H1 (cell line): ENCODE measurements around the gene DAPK2. TPM values are rescaled to one million over a fixed set of nuclear protein-coding genes. Genes with fewer than 3 reads are reported as not detected.

Experiments used
- CTCF ChIA-PET: fragments of 300-600 bp; sonication (Branson Sonifier 250); formaldehyde crosslinking; loops from one replicate; lab custom pipeline; 2021; ENCODE audit not compliant: partially characterized antibody; lab: Charles Lee
- POLR2A ChIA-PET: fragments of 300-600 bp; sonication (Branson Sonifier 250); formaldehyde crosslinking; loops from one replicate; lab custom pipeline; 2021; ENCODE audit warnings: inconsistent platforms; ENCODE audit not compliant: partially characterized antibody; lab: Charles Lee
- DNase-seq, 2 experiments: peaks; one replicate each; pipeline versions ENCODE4 v3.0.0 to v3.0.0-alpha.2; 2010 to 2022; ENCODE audit warnings: low spot score in 2 of 2, low read depth in 1 of 2, mixed read lengths in 1 of 2
- FAIRE-seq: peaks from 2 replicates; lab custom pipeline; 2011; peaks lifted over from hg19 to GRCh38; lab: Jason Lieb, UNC
- H2AFZ ChIP-seq: 2 replicates; pipeline ENCODE4 v1.8.1; 2012; ENCODE audit warnings: low read length, inconsistent platforms
- H2AK5ac ChIP-seq: 2 replicates; pipeline ENCODE4 v1.6.1; 2013; ENCODE audit warnings: low read depth, low read length
- H2BK120ac ChIP-seq: replicated peaks from 2 replicates; pipeline ENCODE3; 2013; ENCODE audit warnings: low read depth, low read length, inconsistent platforms
- H2BK12ac ChIP-seq: 2 replicates; pipeline ENCODE4 v1.6.1; 2013; ENCODE audit warnings: low read depth, low read length
- H2BK15ac ChIP-seq: 2 replicates; pipeline ENCODE4 v1.6.1; 2013; ENCODE audit warnings: low read length
- H2BK20ac ChIP-seq: 2 replicates; pipeline ENCODE4 v1.6.1; 2013; ENCODE audit warnings: low read length
- H2BK5ac ChIP-seq: 2 replicates; pipeline ENCODE4 v1.6.1; 2013; ENCODE audit warnings: low read depth, low read length
- H3K14ac ChIP-seq: 2 replicates; pipeline ENCODE4 v1.6.1; 2013; ENCODE audit warnings: inconsistent platforms; ENCODE audit not compliant: insufficient read length
- H3K18ac ChIP-seq: 2 replicates; pipeline ENCODE4 v1.6.1; 2013; ENCODE audit warnings: low read length; ENCODE audit errors: extremely low read depth
- H3K23ac ChIP-seq: 2 replicates; pipeline ENCODE4 v1.6.1; 2013; ENCODE audit warnings: inconsistent platforms; ENCODE audit not compliant: insufficient read length
- H3K23me2 ChIP-seq: 2 replicates; pipeline ENCODE4 v1.6.1; 2013; ENCODE audit warnings: low read depth, low read length
- H3K27ac ChIP-seq: 2 replicates; pipeline ENCODE4 v1.6.1; 2011; ENCODE audit warnings: low read depth, low read length, inconsistent platforms
- H3K27me3 ChIP-seq, 4 experiments: replicated peaks in 1 of 4; 1 replicate in 1 of 4; 2 replicates in 3 of 4; pipeline versions ENCODE4 v1.6.1 to v1.8.1; 2011 to 2013; ENCODE audit warnings: low read length in 3 of 4, mild to moderate bottlenecking in 3 of 4, inconsistent platforms in 2 of 4, mixed read lengths in 2 of 4, moderate library complexity in 1 of 4; ENCODE audit not compliant: control insufficient read depth in 3 of 4, insufficient read depth in 3 of 4; ENCODE audit errors: extremely low read depth in 1 of 4
- H3K36me3 ChIP-seq, 4 experiments: 2 replicates each; pipeline versions ENCODE4 v1.6.1 to v1.8.1; 2011 to 2013; ENCODE audit warnings: mild to moderate bottlenecking in 4 of 4, low read length in 3 of 4, moderate library complexity in 2 of 4, control low read depth in 1 of 4, inconsistent platforms in 1 of 4; ENCODE audit not compliant: insufficient read depth in 4 of 4, control insufficient read depth in 2 of 4
- H3K4ac ChIP-seq: replicated peaks from 2 replicates; pipeline ENCODE3; 2013; ENCODE audit warnings: low read length, low read depth, mixed read lengths, inconsistent platforms; ENCODE audit not compliant: insufficient read length
- H3K4me1 ChIP-seq, 4 experiments: replicated peaks in 1 of 4; 1 replicate in 1 of 4; 2 replicates in 3 of 4; pipeline versions ENCODE4 v1.6.1 to v1.8.1; 2011 to 2013; ENCODE audit warnings: low read length in 3 of 4, inconsistent platforms in 2 of 4, mixed read lengths in 1 of 4; ENCODE audit not compliant: insufficient read depth in 4 of 4, control insufficient read depth in 3 of 4
- H3K4me2 ChIP-seq, 2 experiments: 2 replicates each; pipeline versions ENCODE4 v1.6.1 to v1.8.1; 2011 to 2013; ENCODE audit warnings: low read depth in 2 of 2, low read length in 2 of 2, control low read depth in 1 of 2, inconsistent platforms in 1 of 2, mild to moderate bottlenecking in 1 of 2; ENCODE audit not compliant: insufficient read depth in 1 of 2
- H3K4me3 ChIP-seq, 4 experiments: fragments of 200-600, 300-600 bp in 1 of 4; sonication (generic), shearing (Covaris generic), sonication (Bioruptor Twin) in 1 of 4; 2 replicates each; pipeline versions ENCODE4 v1.5.1 to v1.8.1; 2011 to 2016; ENCODE audit warnings: low read length in 4 of 4, low read depth in 3 of 4, control low read depth in 2 of 4, inconsistent platforms in 2 of 4, mild to moderate bottlenecking in 2 of 4, mixed read lengths in 1 of 4, moderate library complexity in 1 of 4; ENCODE audit not compliant: insufficient read depth in 2 of 4; ENCODE audit errors: extremely low read depth in 1 of 4
- H3K56ac ChIP-seq: replicated peaks from 2 replicates; pipeline ENCODE3; 2013; ENCODE audit warnings: low read depth, mild to moderate bottlenecking, mixed read lengths, low read length, inconsistent platforms; ENCODE audit not compliant: insufficient read length
- H3K79me1 ChIP-seq: 2 replicates; pipeline ENCODE4 v1.6.1; 2013; ENCODE audit warnings: low read depth, low read length, control low read depth
- H3K79me2 ChIP-seq, 2 experiments: 2 replicates each; pipeline versions ENCODE4 v1.6.1 to v1.8.1; 2012 to 2013; ENCODE audit warnings: low read length in 2 of 2, mild to moderate bottlenecking in 2 of 2, inconsistent platforms in 1 of 2; ENCODE audit not compliant: insufficient read depth in 2 of 2, control insufficient read depth in 1 of 2
- H3K9ac ChIP-seq, 4 experiments: replicated peaks in 1 of 4; 1 replicate in 1 of 4; 2 replicates in 3 of 4; pipeline versions ENCODE4 v1.6.1 to v1.8.1; 2011 to 2013; ENCODE audit warnings: low read depth in 3 of 4, low read length in 3 of 4, control low read depth in 2 of 4, mild to moderate bottlenecking in 2 of 4, moderate library complexity in 2 of 4, inconsistent platforms in 1 of 4; ENCODE audit errors: extremely low read depth in 1 of 4
- H3K9me3 ChIP-seq, 2 experiments: 2 replicates each; pipeline versions ENCODE4 v1.6.1 to v1.8.1; 2012 to 2013; ENCODE audit warnings: mild to moderate bottlenecking in 2 of 2, moderate library complexity in 2 of 2, control low read depth in 1 of 2, inconsistent platforms in 1 of 2, low read depth in 1 of 2, low read length in 1 of 2, mixed read lengths in 1 of 2; ENCODE audit not compliant: insufficient read depth in 2 of 2
- H4K20me1 ChIP-seq, 2 experiments: replicated peaks in 1 of 2; 2 replicates each; pipeline versions ENCODE3 to v1.8.1; 2011 to 2013; ENCODE audit warnings: inconsistent platforms in 2 of 2, low read length in 2 of 2, mild to moderate bottlenecking in 1 of 2; ENCODE audit not compliant: insufficient read depth in 2 of 2, control insufficient read depth in 1 of 2
- H4K5ac ChIP-seq: 2 replicates; pipeline ENCODE4 v1.6.1; 2013; ENCODE audit warnings: low read length, low read depth, mixed read lengths, inconsistent platforms; ENCODE audit not compliant: insufficient read length
- H4K8ac ChIP-seq: 2 replicates; pipeline ENCODE4 v1.8.0; 2013; ENCODE audit warnings: mild to moderate bottlenecking, moderate library complexity, low read length, inconsistent platforms; ENCODE audit not compliant: insufficient read depth; ENCODE audit errors: extremely low read depth
- H4K91ac ChIP-seq: replicated peaks from 2 replicates; pipeline ENCODE3; 2013; ENCODE audit warnings: low read length, mixed read lengths, inconsistent platforms; ENCODE audit not compliant: insufficient read length
- HDAC6 ChIP-seq: IDR thresholded peaks from one replicate; pipeline ENCODE4 v1.7.1; 2012; ENCODE audit warnings: low read depth, mild to moderate bottlenecking, inconsistent platforms, low read length, moderate library complexity
- SAP30 ChIP-seq: fragments of 300-600 bp; sonication (generic); IDR thresholded peaks from 2 replicates; pipeline ENCODE4 v1.7.1; 2012; ENCODE audit warnings: low read length, moderate library complexity, mild to moderate bottlenecking, inconsistent platforms; ENCODE audit not compliant: insufficient read depth, insufficient replicate concordance
- TCF12 ChIP-seq: IDR thresholded peaks from 2 replicates; pipeline ENCODE4 v1.6.1; 2011; ENCODE audit warnings: low read depth, mild to moderate bottlenecking, low read length
- WGBS, 2 experiments: shearing (Covaris generic) in 1 of 2; methylation state at CpG; one replicate each; pipeline versions ENCODE4 v1.1.6 to v1.1.7; 2013 to 2015; ENCODE audit warnings: low lambda C conversion rate in 2 of 2, mixed read lengths in 2 of 2, inconsistent platforms in 1 of 2, low coverage in 1 of 2, missing lambda C conversion rate in 1 of 2; ENCODE audit not compliant: insufficient replicate concordance in 2 of 2, insufficient coverage in 1 of 2, insufficient read length in 1 of 2; ENCODE audit errors: extremely low coverage in 1 of 2, missing lambda C conversion rate in 1 of 2; 5-methylcytosine and 5-hydroxymethylcytosine counted together
- polyA plus RNA-seq, 7 experiments: library from polyadenylated mRNA; depleted of rRNA in 3 of 7; stranded (reverse) in 5 of 7; unstranded in 2 of 7; fragments of >200 nt in 5 of 7; fragments of 200-250 nt in 2 of 7; gene quantifications; 1 replicate in 5 of 7; 2 replicates in 1 of 7; 4 replicates in 1 of 7; pipeline versions ENCODE4 v1.2.1 to v1.2.3, GENCODE V29; 2011 to 2013; ENCODE audit warnings: missing spikeins in 2 of 7, mixed read lengths in 2 of 7
- total RNA-seq: library from RNA; stranded (reverse); fragmentation: NEBNext Ultra II Directional; extraction: Animal tissue kit (Norgen Biotek cat#: 25700); gene quantifications from 2 replicates; pipeline ENCODE4 v1.2.1, GENCODE V29; 2021
- TF ChIP-seq, protein P1 (sequence below): IDR thresholded peaks from 2 replicates; pipeline ENCODE4 v1.6.1; 2012; ENCODE audit warnings: inconsistent platforms
- TF ChIP-seq, protein P2 (sequence below): IDR thresholded peaks from 2 replicates; pipeline ENCODE4 v1.6.1; 2011; ENCODE audit warnings: low read length, improper control_type of control experiment

The DAPK2 gene
- total and polyA plus RNA-seq, 2 of the 8 experiments (the other 6 are each of a cell fraction or from before 2014, with no cell fraction given) = 1.8 to 2.9 TPM

DNA sequence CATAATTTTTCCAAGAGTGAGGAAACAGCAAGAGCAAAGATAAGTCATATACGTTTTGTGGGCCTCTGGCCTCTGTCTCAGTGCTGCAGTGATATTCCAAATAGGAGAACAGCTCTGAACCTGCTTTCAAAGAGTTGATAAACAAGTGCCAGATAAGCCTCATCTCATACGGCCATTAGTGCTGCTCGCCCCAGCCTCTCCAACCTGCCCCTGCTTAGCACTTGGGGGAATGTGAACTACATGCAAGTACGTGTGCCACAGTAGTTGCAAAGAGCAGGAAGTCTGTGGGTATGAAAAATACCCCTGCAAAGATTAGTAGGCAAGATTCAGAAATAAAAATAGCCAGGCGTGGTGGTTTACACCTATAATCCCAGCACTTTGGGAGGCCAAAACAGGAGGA lies 14.0 kb downstream of the DAPK2 start:
- Histone ChIP-seq H4K91ac (no peak overlapping the region), H3K79me2 (no peaks in the 10 kb centered on the region), H3K4me2 (no peak overlapping the region), H2AFZ (no peak overlapping the region), H4K5ac (no peak overlapping the region), H3K56ac (no peak overlapping the region), H4K20me1 (no peaks in the 10 kb centered on the region), H3K9me3 (no peaks in the 10 kb centered on the region), H2BK5ac (no peak overlapping the region), H3K4me3 (no peak overlapping the region), H3K14ac (no peak overlapping the region), H2AK5ac (no peak overlapping the region), H3K23me2 (no peaks in the 10 kb centered on the region; the same call in 1 of the 2 replicates), H2BK12ac (no peak overlapping the region), H3K9ac (no peak overlapping the region), H3K18ac (no peak overlapping the region), H2BK120ac (no peak overlapping the region), H2BK20ac (no peak overlapping the region), H3K36me3 (no peaks in the 10 kb centered on the region; a peak in 1 of 8 replicates), H3K27ac (no peak overlapping the region), H3K79me1 (no peaks in the 10 kb centered on the region; the same call in 1 of the 2 replicates), H3K23ac (no peak overlapping the region), H2BK15ac (no peak overlapping the region), H3K4ac (no peak overlapping the region), H3K4me1 (peaks cover 0 to 2% (median 0%) of the 10 kb centered on the region in 4 experiments; a peak in 1 of 7 replicates), H3K27me3 (no peaks in the 10 kb centered on the region), H4K8ac (no peak overlapping the region)
- DNase-seq (no peak), FAIRE-seq (no peak)
- no peak for TF ChIP-seq TCF12
- TF ChIP-seq, protein P1, sequence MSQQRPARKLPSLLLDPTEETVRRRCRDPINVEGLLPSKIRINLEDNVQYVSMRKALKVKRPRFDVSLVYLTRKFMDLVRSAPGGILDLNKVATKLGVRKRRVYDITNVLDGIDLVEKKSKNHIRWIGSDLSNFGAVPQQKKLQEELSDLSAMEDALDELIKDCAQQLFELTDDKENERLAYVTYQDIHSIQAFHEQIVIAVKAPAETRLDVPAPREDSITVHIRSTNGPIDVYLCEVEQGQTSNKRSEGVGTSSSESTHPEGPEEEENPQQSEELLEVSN = no peak
- no peak for TF ChIP-seq SAP30
- TF ChIP-seq HDAC6 = no peak
- TF ChIP-seq, protein P2, sequence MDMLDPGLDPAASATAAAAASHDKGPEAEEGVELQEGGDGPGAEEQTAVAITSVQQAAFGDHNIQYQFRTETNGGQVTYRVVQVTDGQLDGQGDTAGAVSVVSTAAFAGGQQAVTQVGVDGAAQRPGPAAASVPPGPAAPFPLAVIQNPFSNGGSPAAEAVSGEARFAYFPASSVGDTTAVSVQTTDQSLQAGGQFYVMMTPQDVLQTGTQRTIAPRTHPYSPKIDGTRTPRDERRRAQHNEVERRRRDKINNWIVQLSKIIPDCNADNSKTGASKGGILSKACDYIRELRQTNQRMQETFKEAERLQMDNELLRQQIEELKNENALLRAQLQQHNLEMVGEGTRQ = no peak
- WGBS, 2 experiments = 90% methylated on average over 5 of the region's 5 CpGs; no CpG with 5 or more reads in 1 of the 2 experiments
- CTCF ChIA-PET = interaction anchor here (1.5 kb wide), 1 partner anchor 280 kb away, joined by 4 read pairs; no protein-coding TSS in a partner anchor
- POLR2A ChIA-PET = no interaction called here
